Glutamatergic neuron (in vitro differentiated cells): Measurements from ENCODE around the gene CBX4. TPM values are rescaled to one million over a fixed set of nuclear protein-coding genes. Genes with fewer than 3 reads are reported as not detected.

Experiments
- DNase-seq: peaks from one replicate; pipeline ENCODE4 v3.0.0; 2022
- H3K27ac Mint-ChIP-seq: one replicate; pipeline ENCODE4 v1.8.0; 2020; ENCODE audit warnings: mild to moderate bottlenecking, mixed read lengths, inconsistent platforms; ENCODE audit not compliant: unreplicated experiment
- H3K27me3 Mint-ChIP-seq: one replicate; pipeline ENCODE4 v1.8.0; 2020; ENCODE audit warnings: mild to moderate bottlenecking, moderate library complexity, mixed read lengths, inconsistent platforms; ENCODE audit not compliant: unreplicated experiment
- H3K36me3 Mint-ChIP-seq: one replicate; pipeline ENCODE4 v1.8.0; 2020; ENCODE audit warnings: mild to moderate bottlenecking, mixed read lengths, inconsistent platforms; ENCODE audit not compliant: unreplicated experiment
- H3K4me1 Mint-ChIP-seq: one replicate; pipeline ENCODE4 v1.8.0; 2020; ENCODE audit warnings: mild to moderate bottlenecking, low read depth, mixed read lengths, inconsistent platforms; ENCODE audit not compliant: unreplicated experiment
- H3K4me3 Mint-ChIP-seq: one replicate; pipeline ENCODE4 v1.8.0; 2020; ENCODE audit warnings: mild to moderate bottlenecking, mixed read lengths, inconsistent platforms; ENCODE audit not compliant: unreplicated experiment
- H3K9me3 Mint-ChIP-seq: one replicate; pipeline ENCODE4 v1.8.0; 2020; ENCODE audit warnings: mild to moderate bottlenecking, moderate library complexity, mixed read lengths, inconsistent platforms; ENCODE audit not compliant: unreplicated experiment
- CTCF ChIP-seq: fragments of 200-600 bp; sonication (generic); IDR thresholded peaks from one replicate; pipeline ENCODE4 v1.5.0; 2021; ENCODE audit not compliant: partially characterized antibody, unreplicated experiment
- total RNA-seq: library from RNA; stranded (reverse); fragmentation: NEBNext Ultra II Directional; extraction: Animal tissue kit (Norgen Biotek cat#: 25700); gene quantifications from one replicate; pipeline ENCODE4 v1.2.1, GENCODE V29; 2021; ENCODE audit not compliant: unreplicated experiment

The CBX4 gene
- total RNA-seq, 1 donor from 2014 or later: 19.3 TPM

GRCh38 chr17:79861413-79862216 lies 22.4 kb upstream of the CBX4 start:
- Mint-ChIP-seq H3K4me1 (no peaks in the 10 kb centered on the region), H3K4me3 (no peak overlapping the region), H3K9me3 (peaks cover 6% of the 10 kb centered on the region), H3K27me3 (peaks cover 4% of the 10 kb centered on the region), H3K36me3 (no peaks in the 10 kb centered on the region), H3K27ac (no peak overlapping the region)
- TF ChIP-seq CTCF: no peak
- no peak for DNase-seq

DNA sequence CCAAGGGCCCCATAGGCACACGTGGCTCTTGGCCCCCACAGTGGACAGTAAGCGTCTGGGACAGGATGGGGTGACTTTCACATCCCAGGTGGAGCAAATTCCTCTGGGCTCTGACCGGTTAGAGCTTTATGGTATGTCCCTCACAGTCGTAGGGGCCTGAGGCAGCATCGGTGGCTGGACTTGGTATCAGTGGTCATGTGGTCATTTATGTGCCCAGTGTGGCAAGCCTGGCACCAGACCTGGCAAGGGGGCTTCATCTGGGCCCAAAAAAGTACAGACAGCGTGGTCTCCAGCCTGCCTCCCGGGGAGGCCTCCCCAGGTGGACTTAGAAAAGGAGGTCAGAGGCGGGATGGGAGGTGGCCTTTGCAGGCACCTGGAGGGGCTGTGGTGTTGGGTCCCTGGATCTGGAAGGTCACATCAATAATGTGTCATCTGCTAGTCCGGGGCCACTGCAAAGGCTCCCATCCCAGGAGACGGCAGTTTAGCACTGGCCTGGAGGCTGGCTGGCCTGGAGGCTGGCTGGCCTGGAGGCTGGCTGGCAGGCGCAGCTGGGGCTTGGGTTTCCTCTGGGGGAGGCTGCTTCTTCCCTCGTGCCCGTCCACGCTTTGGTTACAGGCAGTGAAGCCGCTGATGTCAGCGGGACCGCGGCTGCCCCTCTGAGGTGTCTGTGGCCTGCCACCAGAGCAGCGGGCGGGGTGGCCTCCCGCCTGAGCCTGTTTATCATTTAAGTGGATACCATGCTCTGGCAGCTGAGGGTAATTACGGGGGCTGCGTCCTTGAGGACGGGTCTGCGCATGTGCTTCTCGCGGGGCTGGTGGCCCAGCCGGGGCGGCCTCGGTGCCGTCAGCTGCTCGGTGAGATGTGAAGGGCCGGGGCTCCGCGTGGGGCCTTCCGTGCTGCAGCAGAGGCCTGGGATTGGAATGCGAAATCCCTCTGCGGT lies 20.7 kb upstream of the CBX4 start:
- Mint-ChIP-seq H3K36me3 (no peaks in the 10 kb centered on the region), H3K9me3 (peaks cover 6% of the 10 kb centered on the region), H3K27me3 (peaks cover 12% of the 10 kb centered on the region), H3K27ac (no peak overlapping the region), H3K4me1 (no peaks in the 10 kb centered on the region), H3K4me3 (no peak overlapping the region)
- no peak for DNase-seq
- TF ChIP-seq CTCF: no peak

DNA sequence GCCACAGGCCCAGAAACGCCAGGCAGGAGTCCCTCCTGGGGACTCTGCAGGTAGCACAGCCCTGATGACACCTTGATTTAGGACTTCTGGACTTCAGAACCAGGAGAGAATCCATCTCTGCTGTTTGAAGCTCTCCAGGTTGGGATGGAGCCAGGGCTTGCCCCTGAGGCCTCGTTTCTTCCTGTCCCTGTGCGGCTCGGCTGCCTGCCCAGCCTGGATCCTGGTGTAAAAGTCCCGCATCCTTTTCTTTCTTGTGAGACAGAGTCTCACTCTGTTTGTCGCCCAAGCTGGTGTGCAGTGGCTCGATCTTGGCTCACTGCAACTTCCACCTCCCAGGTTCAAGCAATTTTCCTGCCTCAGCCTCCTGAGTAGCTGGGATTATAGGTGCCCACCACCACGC lies 17.9 kb upstream of the CBX4 start:
- Mint-ChIP-seq H3K4me1 (no peaks in the 10 kb centered on the region), H3K9me3 (peaks cover 8% of the 10 kb centered on the region), H3K36me3 (no peaks in the 10 kb centered on the region), H3K27ac (no peak overlapping the region), H3K27me3 (peaks cover 17% of the 10 kb centered on the region), H3K4me3 (no peak overlapping the region)
- no peak for TF ChIP-seq CTCF
- no peak for DNase-seq

DNA sequence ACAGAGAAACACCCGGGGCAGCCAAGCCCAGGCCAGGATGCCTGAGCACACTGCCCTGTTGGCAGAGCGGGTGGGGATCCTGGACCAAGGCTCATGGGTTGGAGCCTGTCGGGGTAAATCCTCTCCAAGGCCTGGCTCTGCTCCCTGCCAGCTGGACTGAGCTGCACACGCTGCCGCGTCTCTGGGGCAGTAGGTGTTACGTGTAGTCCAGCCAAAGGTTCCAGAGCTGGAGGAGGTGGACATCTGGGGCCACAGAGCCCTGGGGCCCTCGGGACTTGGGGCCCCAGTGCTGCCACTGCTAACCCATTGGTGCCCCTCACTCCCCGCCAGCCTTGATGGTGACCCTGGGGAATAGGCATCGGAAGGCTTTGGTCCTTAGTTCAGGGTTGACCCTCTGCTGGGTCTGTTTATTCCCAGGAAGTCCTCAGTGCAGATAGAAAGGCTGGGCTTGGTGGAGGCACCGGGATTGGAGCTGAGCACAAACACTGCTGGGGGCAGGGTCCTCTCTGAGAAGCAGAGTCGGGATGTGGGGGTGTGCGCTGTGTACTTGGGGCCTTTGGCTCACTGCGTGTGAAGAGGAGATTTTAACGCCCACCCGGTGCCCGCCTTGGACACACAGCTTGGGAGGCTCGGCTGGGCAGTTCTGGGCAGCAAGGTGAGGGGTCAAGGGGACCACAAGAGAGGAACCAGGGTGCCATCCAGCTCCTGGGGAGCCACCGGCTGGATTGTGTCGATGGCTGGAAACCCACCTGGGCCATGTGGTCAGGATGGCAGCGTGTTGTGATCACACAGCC lies 16.3 kb upstream of the CBX4 start:
- DNase-seq: no peak
- Mint-ChIP-seq H3K27ac (no peak overlapping the region), H3K4me1 (no peaks in the 10 kb centered on the region), H3K9me3 (peaks cover 9% of the 10 kb centered on the region), H3K36me3 (peaks cover 6% of the 10 kb centered on the region), H3K27me3 (peaks cover 22% of the 10 kb centered on the region), H3K4me3 (no peak overlapping the region)
- no peak for TF ChIP-seq CTCF
